ENCODE results near the gene CYP1A2. TPM values are rescaled to one million over a fixed set of nuclear protein-coding genes. Genes with fewer than 3 reads are reported as not detected.

CYP1A2 gene
- total RNA-seq, 6 donors from 2014 or later, result 0.15 to 0.80 TPM; not detected in 4

GRCh38 chr15:74788042-74788682 is 39.5 kb downstream of the CYP1A2 start:
- Histone ChIP-seq H3K9me3 (no peaks in the 10 kb centered on the region), H3K4me3 (peak overlapping the region in 1 of 4 donors; percentile 27), H3K27me3 (no peaks in the 10 kb centered on the region), H3K36me3 (no peaks in the 10 kb centered on the region), H3K27ac (peak overlapping the region; percentile 88 to 99 (median 96)), H3K4me1 (peaks cover 94 to 100% (median 97%) of the 10 kb centered on the region in 4 donors)
- DNase-seq, result peak in 1 of 2 donors; percentile 38
- 26 to 33% methylated on average over 4 to 7 of the region's 7 CpGs for WGBS, 2 donors
- ATAC-seq (ENCODE audit: low FRiP score in 2 of 2), result peak in 1 of 2 donors; percentile 18
- TF ChIP-seq CTCF (IDR thresholded peaks at IDR 0.05), result peak in 1 of 6 experiments; percentile 5
- TF ChIP-seq POLR2A (IDR thresholded peaks at IDR 0.05), result no peak

- peaks cover 94 to 100% (median 98%) of the 10 kb centered on the region in 4 donors for H3K4me1 ChIP-seq
- TF ChIP-seq POLR2A (IDR thresholded peaks at IDR 0.05) (no peak), EP300 (IDR thresholded peaks at IDR 0.05) (no peak), POLR2AphosphoS5 (IDR thresholded peaks at IDR 0.05) (no peak), CTCF (IDR thresholded peaks at IDR 0.05) (no peak)
- ATAC-seq (ENCODE audit: low FRiP score in 2 of 2), result no peak
- no peaks in the 10 kb centered on the region for H3K9me3 ChIP-seq
- H3K27me3 ChIP-seq, result no peaks in the 10 kb centered on the region
- H3K36me3 ChIP-seq, result no peaks in the 10 kb centered on the region
- peak overlapping the region; percentile 88 to 99 (median 96) for H3K27ac ChIP-seq
- H3K4me3 ChIP-seq, result peak overlapping the region in 3 of 4 donors; percentile 20 to 29 (median 27)
- WGBS, 2 donors, result 20 to 47% methylated on average over 1 to 9 of the region's 9 CpGs
- peak in 1 of 2 donors; percentile 46 for DNase-seq
Measured at GRCh38 chr15:74788683-74789151, 40.1 kb downstream of the CYP1A2 start.

GRCh38 chr15:74789171-74789631 is 40.6 kb downstream of the CYP1A2 start:
- Histone ChIP-seq H3K36me3 (no peaks in the 10 kb centered on the region), H3K9me3 (no peaks in the 10 kb centered on the region), H3K4me3 (peak overlapping the region in 3 of 4 donors; percentile 20 to 29 (median 27)), H3K27ac (peak overlapping the region; percentile 88 to 99 (median 96)), H3K4me1 (peaks cover 91 to 100% (median 95%) of the 10 kb centered on the region in 4 donors), H3K27me3 (no peaks in the 10 kb centered on the region)
- ATAC-seq (ENCODE audit: low FRiP score in 2 of 2) (no peak), DNase-seq (peak in 1 of 2 donors; percentile 52)
- TF ChIP-seq POLR2AphosphoS5 (IDR thresholded peaks at IDR 0.05), result no peak
- TF ChIP-seq POLR2A (IDR thresholded peaks at IDR 0.05), result no peak
- no peak for TF ChIP-seq EP300 (IDR thresholded peaks at IDR 0.05)
- no peak for TF ChIP-seq CTCF (IDR thresholded peaks at IDR 0.05)
- 40 to 73% methylated on average over 3 to 12 of the region's 14 CpGs for WGBS, 2 donors

GRCh38 chr15:74789741-74790079 is 41.1 kb downstream of the CYP1A2 start:
- peak overlapping the region; percentile 88 to 99 (median 96) for H3K27ac ChIP-seq
- no peaks in the 10 kb centered on the region for H3K9me3 ChIP-seq
- H3K4me3 ChIP-seq, result peak overlapping the region in 1 of 4 donors; percentile 27
- peaks cover 86 to 100% (median 90%) of the 10 kb centered on the region in 4 donors for H3K4me1 ChIP-seq
- WGBS, 2 donors, result 21 to 30% methylated on average over 3 of the region's 3 CpGs
- no peaks in the 10 kb centered on the region for H3K27me3 ChIP-seq
- no peaks in the 10 kb centered on the region for H3K36me3 ChIP-seq
- no peak for DNase-seq
- no peak for TF ChIP-seq POLR2A (IDR thresholded peaks at IDR 0.05)
- TF ChIP-seq EP300 (IDR thresholded peaks at IDR 0.05), result no peak
- no peak for TF ChIP-seq CTCF (IDR thresholded peaks at IDR 0.05)
- no peak for ATAC-seq (ENCODE audit: low FRiP score in 2 of 2)

Measured in upper lobe of left lung (tissue), 6 donors.